HCEC 1CT (cell line): ENCODE data around the gene CD40LG.
A peak's percentile ranks its signal among the peaks of the same experiment; 100 is the strongest.

Experiments
- DNase-seq: peaks from one replicate; pipeline ENCODE4 v3.0.0-alpha.2; 2017

Gene CD40LG

DNA sequence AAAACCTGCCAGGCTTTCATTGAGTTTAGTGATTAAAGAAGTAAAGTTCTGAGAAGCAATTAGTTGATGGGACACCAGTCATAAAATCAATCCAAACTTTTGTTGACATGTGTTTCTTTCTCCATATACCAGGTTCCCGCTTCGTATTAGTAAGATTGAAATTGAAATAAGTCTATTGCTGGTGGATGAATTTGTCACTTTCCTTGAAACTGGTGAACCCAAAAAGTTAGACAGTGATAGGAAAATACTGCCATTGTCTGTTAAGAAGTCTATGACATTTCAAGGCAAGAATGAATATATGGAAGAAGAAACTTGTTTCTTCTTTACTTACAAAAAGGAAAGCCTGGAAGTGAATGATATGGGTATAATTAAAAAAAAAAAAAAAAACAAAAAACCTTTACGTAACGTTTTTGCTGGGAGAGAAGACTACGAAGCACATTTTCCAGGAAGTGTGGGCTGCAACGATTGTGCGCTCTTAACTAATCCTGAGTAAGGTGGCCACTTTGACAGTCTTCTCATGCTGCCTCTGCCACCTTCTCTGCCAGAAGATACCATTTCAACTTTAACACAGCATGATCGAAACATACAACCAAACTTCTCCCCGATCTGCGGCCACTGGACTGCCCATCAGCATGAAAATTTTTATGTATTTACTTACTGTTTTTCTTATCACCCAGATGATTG, at the start of gene CD40LG:
Gene CD40LG, plus strand, starts transcription at position 482 of the 684 bp plus-strand sequence. Its CDS starts 91 bp downstream, at position 573.
- no peak for DNase-seq

GRCh38 chrX:136598631-136599030, 49.3 kb upstream of the CD40LG start:
- no peak for DNase-seq

DNA sequence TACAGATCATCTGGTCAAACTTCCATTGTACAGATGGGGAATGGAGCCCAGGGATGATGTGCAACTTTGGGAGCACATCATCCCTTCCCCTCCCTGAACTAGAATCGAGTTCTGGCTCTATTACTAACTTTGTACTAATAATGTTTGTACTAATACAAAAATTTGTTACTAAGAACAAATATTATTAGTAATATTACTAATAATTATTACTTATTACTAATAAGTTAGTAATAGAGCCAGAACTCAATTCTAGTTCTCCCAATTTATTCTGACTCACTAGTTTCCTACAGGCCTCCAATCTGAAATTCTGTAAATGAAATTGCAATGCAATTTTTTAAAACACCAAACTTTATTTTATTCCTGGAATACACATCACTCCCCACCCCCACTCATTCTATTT, 47.9 kb upstream of the CD40LG start:
- DNase-seq: no peak

GRCh38 chrX:136607236-136607635, 40.7 kb upstream of the CD40LG start:
- DNase-seq: no peak

- DNase-seq: peak; percentile 1
Measured at GRCh38 chrX:136608295-136608933, 39.5 kb upstream of the CD40LG start.

DNA sequence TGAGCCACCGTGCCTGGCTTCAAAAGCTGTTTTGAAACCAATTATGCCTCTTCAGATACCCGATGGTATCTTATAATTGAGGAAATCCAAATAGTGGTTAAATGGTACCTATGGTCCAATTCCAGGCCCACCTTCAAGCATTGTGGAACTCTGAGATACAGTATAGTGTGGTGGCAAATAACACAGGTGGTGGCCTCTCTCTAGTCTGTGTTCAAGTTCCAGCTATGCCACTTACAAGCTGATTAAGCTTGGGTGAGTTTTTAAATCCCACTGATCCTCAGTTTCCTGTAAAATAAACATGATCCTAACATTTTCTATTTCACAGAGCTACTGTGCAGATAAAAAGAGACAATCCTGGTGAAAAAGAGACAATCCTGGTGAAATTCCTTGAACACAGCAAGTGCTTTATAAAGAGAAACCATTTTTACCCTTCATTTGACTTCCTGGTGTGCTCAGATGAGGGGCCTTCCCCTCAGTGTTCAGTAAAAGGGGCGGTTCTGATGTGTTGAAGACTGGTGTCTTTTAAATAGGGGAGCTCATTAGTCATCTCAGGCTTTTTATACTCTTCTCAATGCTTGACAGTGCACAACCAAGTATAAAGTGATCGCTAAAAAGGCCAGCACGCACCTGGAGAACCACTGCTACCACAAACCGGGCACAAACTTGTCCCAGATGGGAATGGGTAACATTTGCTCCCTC, 30.8 kb upstream of the CD40LG start:
- no peak for DNase-seq

GRCh38 chrX:136619899-136620505, 28.0 kb upstream of the CD40LG start:
- no peak for DNase-seq

DNA sequence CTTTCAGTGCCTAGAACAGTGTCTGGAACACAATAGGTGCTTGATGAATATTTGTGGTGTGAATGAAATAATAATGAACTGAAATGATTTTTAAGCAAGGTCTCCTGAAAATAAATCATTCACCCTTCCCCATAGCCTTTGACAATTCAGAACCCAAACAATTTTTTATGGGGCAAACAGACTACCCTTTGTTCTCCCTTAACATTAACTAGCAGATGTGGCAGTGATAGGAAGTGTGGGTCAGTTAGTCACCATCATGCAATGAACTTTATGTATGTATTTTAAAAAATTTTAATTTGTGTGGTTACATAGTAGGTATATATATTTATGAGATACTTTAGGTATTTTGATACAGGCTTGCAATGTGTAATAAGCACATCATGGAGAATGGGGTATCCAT, 27.2 kb upstream of the CD40LG start:
- DNase-seq: no peak

- no peak for DNase-seq
Measured at GRCh38 chrX:136622568-136622967, 25.4 kb upstream of the CD40LG start.

DNA sequence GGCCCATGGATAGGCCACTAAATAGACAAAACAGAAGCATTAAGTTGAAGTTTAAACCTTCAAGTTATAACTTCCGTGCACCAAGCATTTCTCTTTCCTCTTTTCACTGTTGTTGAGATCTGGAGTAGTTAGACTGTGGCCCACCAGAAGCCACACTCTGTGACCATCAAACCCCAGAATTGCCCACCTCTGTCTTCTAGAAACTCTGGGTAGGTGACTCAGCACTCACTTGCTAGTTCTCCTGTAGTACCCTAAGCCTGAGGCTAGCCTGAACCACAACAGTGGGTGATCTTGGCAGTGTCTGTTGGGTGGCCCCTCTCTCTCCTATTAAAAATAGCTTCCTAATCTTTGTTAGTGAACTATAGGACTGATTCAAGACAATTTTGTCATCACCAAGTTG, 24.6 kb upstream of the CD40LG start:
- DNase-seq: no peak

GRCh38 chrX:136625246-136625645, 22.7 kb upstream of the CD40LG start:
- DNase-seq: no peak

- DNase-seq: no peak
Measured at GRCh38 chrX:136626237-136626636, 21.7 kb upstream of the CD40LG start.

- no peak for DNase-seq
Measured at GRCh38 chrX:136626891-136627290, 21.1 kb upstream of the CD40LG start.

- no peak for DNase-seq
Measured at GRCh38 chrX:136627409-136627808, 20.5 kb upstream of the CD40LG start.

GRCh38 chrX:136629084-136629750, 18.7 kb upstream of the CD40LG start:
- DNase-seq: no peak

DNA sequence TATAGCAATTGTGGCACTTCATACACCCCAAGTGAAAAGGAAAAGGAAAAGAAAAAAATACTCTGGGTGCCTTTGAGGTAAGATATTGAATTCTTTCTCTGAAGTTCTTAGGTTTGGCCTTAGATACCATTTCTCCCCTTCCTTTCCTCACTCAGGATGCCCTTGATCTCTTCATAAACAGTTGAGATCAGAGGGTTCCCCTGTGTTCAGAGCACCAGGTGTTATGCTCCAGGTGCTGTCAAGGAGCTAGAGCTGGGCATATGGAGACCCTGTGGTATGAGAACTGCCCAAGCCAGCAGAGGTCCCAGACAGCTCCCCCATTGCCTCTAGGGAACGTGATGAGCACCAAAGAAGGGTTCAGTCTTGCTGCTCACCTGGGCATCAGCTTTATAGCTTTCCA, 17.1 kb upstream of the CD40LG start:
- DNase-seq: no peak

DNA sequence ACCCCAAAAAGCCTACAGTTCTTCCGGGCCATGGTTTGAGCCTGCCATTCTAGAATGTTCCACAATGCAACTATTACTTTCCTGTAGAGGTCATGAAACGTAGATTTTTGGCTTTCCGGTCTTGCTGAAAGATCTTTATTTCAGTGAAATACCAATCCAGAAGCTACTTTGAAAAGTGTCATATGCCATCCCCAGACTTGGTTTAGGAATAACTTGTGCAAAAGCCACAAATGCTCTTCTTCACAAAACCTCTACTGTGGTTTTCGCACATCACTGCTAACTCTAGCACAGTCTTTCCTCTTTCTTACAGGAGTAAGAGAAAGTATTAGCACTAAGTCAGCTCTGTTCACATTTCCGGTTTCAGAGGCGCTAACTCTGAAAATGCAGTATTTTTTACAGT, 12.7 kb upstream of the CD40LG start:
- no peak for DNase-seq

- DNase-seq: no peak
Measured at GRCh38 chrX:136636121-136636520, 11.8 kb upstream of the CD40LG start.

DNA sequence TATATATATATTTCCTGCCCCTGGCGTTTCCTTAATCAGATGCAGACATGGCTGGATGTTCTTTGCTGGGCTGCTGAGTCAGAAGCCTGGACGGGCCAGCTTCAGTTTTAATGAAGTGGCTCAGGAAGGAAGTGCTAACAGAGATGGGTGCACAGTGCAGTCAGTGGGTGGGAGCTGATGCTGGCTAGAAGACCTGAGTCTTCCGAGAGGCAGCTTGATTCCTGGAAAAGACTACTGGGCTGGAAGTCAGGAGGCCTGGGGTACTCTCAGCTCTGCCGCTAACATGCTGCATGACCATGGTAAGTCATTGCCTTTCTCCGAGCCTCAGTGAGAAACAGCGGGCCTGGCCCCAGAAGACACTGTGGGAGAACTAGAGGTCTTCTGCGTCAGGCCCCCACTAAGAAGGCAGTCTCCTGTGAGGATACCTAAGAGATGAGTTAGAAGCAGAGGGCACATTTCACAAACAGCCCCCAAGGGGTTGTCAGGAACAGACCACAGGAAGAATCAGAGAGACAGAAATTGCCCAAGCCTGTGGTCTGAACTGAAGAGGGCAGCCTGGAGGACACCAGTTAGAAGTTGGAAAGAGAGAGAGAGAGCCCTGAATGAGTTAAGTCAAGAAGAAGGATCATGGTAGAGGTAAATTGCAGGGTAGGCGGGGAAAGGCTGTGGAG, 8.3 kb upstream of the CD40LG start:
- DNase-seq: peak; percentile 2

DNA sequence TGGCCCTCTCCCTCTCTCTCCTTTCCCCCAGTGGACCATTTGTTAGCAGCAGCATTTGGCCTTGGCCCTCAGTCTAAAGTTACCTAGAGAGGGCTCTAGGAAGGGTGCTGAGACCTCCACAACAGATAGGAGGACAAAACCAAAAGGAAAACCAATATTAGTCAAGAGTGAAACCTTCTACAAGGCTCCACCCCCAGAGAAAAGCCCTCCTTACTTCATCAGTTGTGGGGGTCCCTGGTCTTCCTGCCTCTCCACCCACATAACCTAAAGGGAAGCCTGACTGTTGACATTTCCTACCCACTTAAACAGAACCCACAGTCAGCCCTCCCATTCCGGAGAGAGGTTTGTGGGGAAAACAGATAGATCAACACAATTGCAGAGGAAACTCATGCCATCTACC, 4.7 kb upstream of the CD40LG start:
- no peak for DNase-seq

GRCh38 chrX:136646602-136647239, 1.2 kb upstream of the CD40LG start:
- no peak for DNase-seq

GRCh38 chrX:136650811-136651210, 2.9 kb downstream of the CD40LG start:
- DNase-seq: no peak
